RWPE2 (cell line): Measurements from ENCODE around the gene ALMS1.
"Not testable (repeated sequence)": the region's sequence is repeated elsewhere in the genome, so short reads cannot be mapped to it uniquely, and the experiment has no call there.

Experiments
- ATAC-seq: fragments of 200-7000 bp; cut with Tn5 transposase; 3 replicates; pipeline ENCODE4 v1.9.1; 2021; ENCODE audit warnings: low read depth
- DNase-seq: peaks from one replicate; pipeline ENCODE4 v3.0.0-alpha.2; 2020; ENCODE audit warnings: low spot score
- H3K27ac ChIP-seq: fragments of 450-650 bp; 2 replicates; pipeline ENCODE4 v1.5.1; 2017; ENCODE audit warnings: mild to moderate bottlenecking; ENCODE audit not compliant: poor library complexity, severe bottlenecking
- H3K27me3 ChIP-seq: fragments of 250-450 bp; sonication (Bioruptor Pico); 2 replicates; pipeline ENCODE4 v1.5.1; 2021; ENCODE audit warnings: mild to moderate bottlenecking, moderate library complexity; ENCODE audit not compliant: insufficient read depth, poor library complexity, severe bottlenecking
- H3K36me3 ChIP-seq: fragments of 250-450 bp; sonication (Bioruptor Pico); 2 replicates; pipeline ENCODE4 v1.5.1; 2020; ENCODE audit warnings: low read depth, mild to moderate bottlenecking, moderate library complexity
- H3K4me1 ChIP-seq: fragments of 250-450 bp; sonication (Bioruptor Pico); 2 replicates; pipeline ENCODE4 v1.5.1; 2021; ENCODE audit warnings: mild to moderate bottlenecking, moderate library complexity; ENCODE audit not compliant: insufficient read depth, poor library complexity, severe bottlenecking
- H3K4me3 ChIP-seq: fragments of 250-450 bp; sonication (Bioruptor Pico); 2 replicates; pipeline ENCODE4 v1.5.1; 2021; ENCODE audit warnings: mild to moderate bottlenecking, moderate library complexity; ENCODE audit not compliant: severe bottlenecking
- H3K9me3 ChIP-seq: fragments of 250-450 bp; sonication (Bioruptor Pico); 2 replicates; pipeline ENCODE4 v1.5.1; 2021; ENCODE audit warnings: mild to moderate bottlenecking, moderate library complexity; ENCODE audit not compliant: severe bottlenecking
- CTCF ChIP-seq: fragments of 450-650 bp; IDR thresholded peaks from one replicate; pipeline ENCODE4 v1.5.1; 2017; ENCODE audit warnings: mild to moderate bottlenecking, moderate library complexity; ENCODE audit not compliant: poor library complexity, severe bottlenecking

ALMS1 gene

GRCh38 chr2:73594251-73594650, 208.6 kb downstream of the ALMS1 start:
- no peaks in the 10 kb centered on the region for H3K36me3 ChIP-seq
- H3K4me3 ChIP-seq = no peak overlapping the region
- H3K27ac ChIP-seq = no peak overlapping the region
- no peak for DNase-seq
- no peak for TF ChIP-seq CTCF
- no peaks in the 10 kb centered on the region for H3K4me1 ChIP-seq
- ATAC-seq = no peak
- no peaks in the 10 kb centered on the region for H3K27me3 ChIP-seq
- H3K9me3 ChIP-seq = no peaks in the 10 kb centered on the region

GRCh38 chr2:73601780-73602179, 216.1 kb downstream of the ALMS1 start:
- H3K27me3 ChIP-seq = no peaks in the 10 kb centered on the region
- no peak for ATAC-seq
- TF ChIP-seq CTCF = no peak

GRCh38 chr2:73603099-73603588, 217.5 kb downstream of the ALMS1 start:
- not testable (repeated sequence) for H3K4me3 ChIP-seq, H3K27me3 ChIP-seq, ATAC-seq, DNase-seq, H3K36me3 ChIP-seq, H3K9me3 ChIP-seq, H3K4me1 ChIP-seq, H3K27ac ChIP-seq

More at GRCh38 chr2:73601780-73602179, 216.1 kb downstream of the ALMS1 start:
- no peaks in the 10 kb centered on the region for H3K36me3 ChIP-seq
- no peaks in the 10 kb centered on the region for H3K4me1 ChIP-seq
- no peak overlapping the region for H3K4me3 ChIP-seq
- no peak overlapping the region for H3K27ac ChIP-seq
- DNase-seq = no peak
- no peaks in the 10 kb centered on the region for H3K9me3 ChIP-seq

GRCh38 chr2:73604589-73604988, 219.0 kb downstream of the ALMS1 start:
- not testable (repeated sequence) for H3K4me1 ChIP-seq, H3K27me3 ChIP-seq, ATAC-seq, H3K4me3 ChIP-seq, H3K36me3 ChIP-seq, H3K27ac ChIP-seq, H3K9me3 ChIP-seq, DNase-seq

- no peak for TF ChIP-seq CTCF
- H3K27me3 ChIP-seq = no peaks in the 10 kb centered on the region
- H3K9me3 ChIP-seq = no peaks in the 10 kb centered on the region
- no peak for ATAC-seq
- H3K4me3 ChIP-seq = no peak overlapping the region
- no peaks in the 10 kb centered on the region for H3K36me3 ChIP-seq
- H3K27ac ChIP-seq = no peak overlapping the region
- no peak for DNase-seq
- no peaks in the 10 kb centered on the region for H3K4me1 ChIP-seq
These were observed 224.5 kb downstream of the ALMS1 start for GRCh38 chr2:73610111-73610510.

GRCh38 chr2:73611193-73611592, 225.6 kb downstream of the ALMS1 start:
- no peak overlapping the region for H3K27ac ChIP-seq
- no peak for TF ChIP-seq CTCF
- no peak overlapping the region for H3K4me3 ChIP-seq
- ATAC-seq = no peak
- no peak for DNase-seq
- no peaks in the 10 kb centered on the region for H3K36me3 ChIP-seq
- H3K4me1 ChIP-seq = no peaks in the 10 kb centered on the region
- no peaks in the 10 kb centered on the region for H3K9me3 ChIP-seq
- no peaks in the 10 kb centered on the region for H3K27me3 ChIP-seq
